GOT3 (cell line): Measurements from ENCODE around the gene INKA2.

Experiments used
- DNase-seq: peaks from one replicate; lab custom pipeline; 2025; ENCODE audit warnings: mixed read lengths; lab: John Stamatoyannopoulos, UW

INKA2 gene

DNA sequence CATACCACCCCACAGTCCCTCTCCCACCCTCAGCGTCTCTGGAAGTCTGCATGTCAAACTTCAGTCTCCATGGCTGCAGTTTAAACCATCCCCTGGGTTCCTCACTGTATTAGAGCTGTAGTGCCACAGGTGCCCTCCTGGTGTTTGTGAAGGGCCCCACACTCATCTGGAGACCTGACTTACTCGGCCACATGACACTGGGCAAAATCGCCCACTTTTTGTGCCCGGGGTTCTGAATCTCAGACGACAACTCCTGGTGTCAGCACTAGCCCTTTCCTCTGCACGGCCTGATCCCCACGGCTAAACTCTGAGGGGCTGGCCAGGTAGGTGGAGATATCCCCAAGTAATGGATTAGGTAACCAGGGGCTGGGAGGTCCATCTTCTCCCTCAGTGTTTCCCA lies 6.5 kb downstream of the INKA2 start:
- no peak for DNase-seq

DNA sequence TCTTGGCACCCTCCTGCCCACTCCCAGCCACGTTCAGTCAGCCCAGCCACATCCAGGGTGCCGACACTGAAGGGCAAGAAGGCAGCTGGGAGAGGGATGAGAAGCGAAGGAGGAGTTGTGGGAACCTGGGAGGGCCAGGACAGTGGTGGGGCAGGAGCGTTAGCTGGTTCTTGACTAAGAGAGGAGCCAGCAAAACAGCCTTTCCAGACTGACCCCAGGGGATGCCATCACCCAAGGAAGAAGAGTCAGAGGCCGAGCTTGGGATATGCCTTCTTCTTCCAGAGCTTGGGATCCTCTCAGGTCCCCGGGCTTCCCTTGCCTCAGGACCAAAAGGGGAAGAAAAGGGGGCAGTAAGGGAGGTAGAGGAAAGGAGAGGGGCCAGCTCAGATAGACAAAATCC lies 7.2 kb downstream of the INKA2 start:
- no peak for DNase-seq

DNA sequence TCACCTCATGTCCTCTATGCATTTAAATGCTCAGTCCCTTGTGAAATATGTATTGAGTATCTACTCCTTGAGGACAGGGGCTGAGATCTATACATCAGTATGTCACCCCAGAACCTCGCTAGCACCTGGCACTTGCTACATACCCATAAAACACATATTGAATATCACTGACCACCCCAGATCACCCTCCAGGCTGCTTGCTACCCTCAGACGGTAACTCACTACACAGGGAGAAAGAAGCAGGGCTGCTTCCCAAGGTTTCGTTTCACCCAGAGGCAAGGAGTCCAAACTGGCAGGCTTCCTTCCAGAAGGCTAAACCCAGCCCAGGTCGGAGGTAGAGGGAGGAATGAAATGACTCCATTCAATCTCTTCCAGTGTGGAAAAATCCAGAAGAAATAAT lies 8.5 kb downstream of the INKA2 start:
- no peak for DNase-seq

DNA sequence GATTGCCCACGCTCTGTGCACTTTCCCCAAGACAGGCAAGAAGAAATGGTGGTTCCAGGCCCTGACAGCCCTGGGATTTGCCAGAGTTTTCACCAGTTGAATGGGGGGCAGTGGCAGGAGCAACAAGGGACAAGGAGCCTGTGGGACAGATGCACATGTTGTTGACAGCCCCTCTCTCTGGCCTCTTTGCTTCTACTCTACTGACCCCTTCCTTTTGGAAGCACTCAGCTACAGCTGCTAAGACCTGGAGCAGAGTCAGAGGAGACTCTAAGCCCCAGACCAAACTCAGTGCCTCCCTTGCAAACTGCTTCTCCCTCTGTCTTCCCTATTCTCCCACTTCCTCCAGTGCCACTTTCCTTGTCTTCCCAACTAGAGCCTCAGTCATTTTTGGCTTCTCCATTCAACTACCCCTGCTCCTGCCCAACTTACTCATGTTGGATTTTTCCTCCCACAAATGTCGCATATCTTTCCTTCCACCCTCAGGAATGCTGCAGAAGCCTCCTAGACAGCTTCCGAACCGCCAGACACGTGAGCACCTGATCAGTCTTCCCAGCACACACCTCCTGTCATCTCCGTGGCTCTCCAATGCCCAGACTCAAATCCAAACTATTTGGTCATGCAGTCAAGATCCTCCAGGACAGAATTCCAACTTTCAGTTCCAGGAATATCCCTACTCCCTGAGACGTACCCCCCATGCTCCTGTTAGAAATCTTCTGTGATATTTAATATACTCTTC lies 9.1 kb downstream of the INKA2 start:
- no peak for DNase-seq

DNA sequence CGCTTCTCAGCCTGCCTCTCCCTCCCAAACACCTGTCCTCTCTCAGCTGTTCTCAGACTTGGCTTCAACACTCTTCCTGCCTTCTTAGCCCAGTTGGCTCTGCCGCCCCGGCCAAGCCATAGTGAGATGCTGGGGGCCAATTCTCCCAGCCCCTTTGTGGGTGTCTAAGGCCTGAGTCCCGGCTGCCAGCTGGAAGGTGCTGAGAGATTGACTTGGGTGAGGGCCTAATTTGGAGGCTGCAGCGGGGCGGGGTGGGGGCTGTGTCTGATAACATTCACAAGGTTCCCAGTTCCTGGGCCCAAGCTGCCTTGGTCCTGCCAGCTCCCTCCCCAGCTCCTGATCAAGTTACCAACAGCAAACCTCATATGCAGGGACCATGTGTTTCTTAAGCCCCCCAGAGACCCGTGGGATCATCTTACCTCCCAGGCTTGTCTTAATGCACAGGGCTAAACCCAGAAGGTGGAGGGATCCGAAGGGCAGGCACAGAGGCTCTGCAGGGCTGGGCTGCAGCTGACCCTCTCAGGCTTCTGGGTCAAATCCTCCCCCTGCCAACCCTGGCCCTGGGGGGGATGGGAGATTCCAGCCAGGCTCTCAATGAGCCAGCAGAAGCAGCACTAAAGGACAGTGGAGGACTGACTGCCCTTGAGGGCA lies 9.8 kb downstream of the INKA2 start:
- DNase-seq = no peak

DNA sequence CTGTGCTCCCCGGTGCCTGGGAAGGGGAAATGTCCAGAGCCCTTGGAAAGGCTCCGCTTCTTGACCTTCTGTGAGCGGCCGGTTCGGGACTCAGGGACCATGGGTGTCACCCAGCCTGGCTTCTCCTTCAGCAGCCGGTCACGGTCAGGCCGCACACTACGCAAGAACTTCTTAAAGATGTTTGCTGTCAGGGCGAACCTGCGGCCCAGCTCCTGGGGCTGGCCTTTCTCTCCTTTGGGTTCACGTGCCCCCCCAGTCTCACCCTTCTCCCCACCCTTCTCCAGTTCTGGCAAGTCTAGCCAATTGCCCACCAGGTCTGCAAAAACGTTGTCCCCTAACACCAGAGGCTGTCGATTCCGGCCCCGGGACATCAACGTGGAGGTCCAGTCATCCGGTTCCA lies 12.1 kb downstream of the INKA2 start:
- DNase-seq = no peak

DNA sequence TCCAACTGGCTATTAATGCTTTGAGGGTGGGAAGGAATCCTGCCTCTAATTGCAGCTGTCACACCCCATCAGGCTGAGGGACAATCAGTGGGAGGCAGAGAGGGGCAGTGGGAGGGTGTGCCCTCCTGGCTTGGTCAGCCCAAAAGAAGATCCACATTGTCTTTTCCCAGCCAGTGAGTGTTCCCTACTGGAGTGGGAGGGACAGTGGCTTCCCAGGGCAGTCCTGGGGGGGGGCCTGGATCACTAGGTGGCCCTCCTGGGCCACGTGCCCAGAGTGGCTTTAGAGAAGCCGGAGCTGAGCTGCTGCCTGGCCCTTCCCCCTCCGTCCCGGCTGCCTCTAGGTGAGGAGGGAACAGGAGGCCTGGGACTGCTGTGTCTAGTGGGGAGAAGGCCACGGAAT lies 14.0 kb downstream of the INKA2 start:
- DNase-seq = no peak

DNA sequence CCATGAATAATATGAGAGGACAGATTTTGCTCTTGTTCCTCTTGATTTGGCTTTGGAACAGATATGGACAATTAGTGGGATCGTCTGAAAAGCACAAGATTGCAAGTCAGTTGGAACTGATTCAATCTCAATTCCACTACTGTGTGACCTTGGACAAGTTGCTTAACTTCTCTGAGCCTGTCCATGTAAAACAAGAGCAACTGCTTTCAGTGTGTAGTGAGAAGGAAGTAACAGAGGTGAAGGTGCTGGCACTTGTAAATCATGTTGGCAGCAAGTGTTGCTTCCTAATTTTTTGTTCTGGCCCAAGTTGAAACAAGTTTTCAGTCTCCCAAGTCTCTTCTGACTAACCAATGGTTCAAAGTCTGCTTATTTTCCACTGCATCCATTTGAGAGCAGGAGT lies 15.3 kb downstream of the INKA2 start:
- no peak for DNase-seq

DNA sequence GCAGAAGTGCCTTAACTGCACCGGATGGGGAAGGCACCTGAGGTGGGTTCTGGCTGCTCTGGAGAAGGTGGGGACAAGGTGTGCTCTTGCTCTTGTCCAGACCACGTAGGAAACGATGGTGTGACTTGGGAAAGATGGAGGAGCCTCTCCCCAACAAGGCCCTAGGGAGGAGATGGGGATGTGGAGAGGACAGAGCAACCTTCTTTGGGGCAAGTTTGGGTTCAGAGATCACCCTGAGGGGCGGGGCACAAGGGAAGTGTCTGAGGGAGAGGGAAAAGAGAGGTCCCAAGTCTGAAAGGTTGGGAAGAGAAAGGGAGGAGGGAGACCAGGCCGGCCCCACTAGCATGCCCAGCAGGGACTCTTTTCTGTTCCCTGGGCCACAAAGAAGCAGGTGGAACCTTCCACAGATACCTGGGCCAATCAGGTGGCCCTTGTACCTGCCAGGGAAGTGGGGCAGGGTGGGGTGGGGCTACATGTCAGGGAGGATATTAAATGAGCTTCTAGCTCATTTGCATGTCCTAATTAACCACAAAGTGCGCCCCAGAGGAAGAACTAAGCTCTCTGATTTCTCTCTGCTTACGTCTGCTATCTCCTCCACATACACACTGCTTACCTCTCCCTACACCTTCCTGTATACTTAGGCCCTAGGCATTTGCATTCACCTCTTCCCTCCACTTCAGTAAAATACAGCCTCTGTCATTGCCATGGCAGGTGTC lies 15.9 kb downstream of the INKA2 start:
- DNase-seq = no peak

DNA sequence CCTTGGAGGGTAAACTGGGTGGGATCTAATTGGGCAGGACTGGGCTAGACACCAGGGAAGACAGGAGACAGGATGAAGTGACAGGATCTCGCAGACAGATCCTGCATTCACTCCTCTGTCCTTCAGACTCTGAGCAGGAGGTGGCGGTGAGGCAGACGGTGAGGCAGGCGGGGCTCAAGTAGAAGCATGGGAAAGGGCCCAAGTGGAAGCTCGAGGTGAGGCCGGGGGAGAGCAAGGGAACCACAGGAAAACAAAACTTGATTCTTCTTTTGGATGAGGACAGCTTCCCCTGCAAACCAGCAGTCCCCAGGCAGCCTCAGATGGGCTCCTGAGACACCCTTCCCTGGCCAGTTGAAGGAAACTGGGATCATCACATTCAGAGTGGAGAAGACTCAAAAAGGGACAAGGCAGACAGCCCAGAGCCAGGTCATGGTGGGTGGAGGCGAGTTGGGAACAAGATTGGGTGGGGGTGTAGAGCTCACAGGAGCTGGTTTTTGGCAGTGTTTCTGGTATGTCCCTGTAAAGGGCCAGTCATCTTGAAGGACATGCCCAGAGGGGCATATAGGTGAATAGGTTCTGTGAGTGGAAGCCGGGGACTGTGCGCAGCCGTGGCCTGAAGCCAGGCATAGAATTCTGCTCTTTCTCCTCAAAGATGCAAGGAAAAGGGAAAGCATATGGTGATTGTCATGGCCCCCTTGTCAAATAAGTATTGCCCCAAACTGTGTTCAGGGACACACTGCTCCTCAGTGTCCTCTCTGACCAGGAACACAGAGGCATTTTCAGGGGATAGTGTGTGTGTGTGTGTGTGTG lies 18.0 kb downstream of the INKA2 start:
- no peak for DNase-seq

DNA sequence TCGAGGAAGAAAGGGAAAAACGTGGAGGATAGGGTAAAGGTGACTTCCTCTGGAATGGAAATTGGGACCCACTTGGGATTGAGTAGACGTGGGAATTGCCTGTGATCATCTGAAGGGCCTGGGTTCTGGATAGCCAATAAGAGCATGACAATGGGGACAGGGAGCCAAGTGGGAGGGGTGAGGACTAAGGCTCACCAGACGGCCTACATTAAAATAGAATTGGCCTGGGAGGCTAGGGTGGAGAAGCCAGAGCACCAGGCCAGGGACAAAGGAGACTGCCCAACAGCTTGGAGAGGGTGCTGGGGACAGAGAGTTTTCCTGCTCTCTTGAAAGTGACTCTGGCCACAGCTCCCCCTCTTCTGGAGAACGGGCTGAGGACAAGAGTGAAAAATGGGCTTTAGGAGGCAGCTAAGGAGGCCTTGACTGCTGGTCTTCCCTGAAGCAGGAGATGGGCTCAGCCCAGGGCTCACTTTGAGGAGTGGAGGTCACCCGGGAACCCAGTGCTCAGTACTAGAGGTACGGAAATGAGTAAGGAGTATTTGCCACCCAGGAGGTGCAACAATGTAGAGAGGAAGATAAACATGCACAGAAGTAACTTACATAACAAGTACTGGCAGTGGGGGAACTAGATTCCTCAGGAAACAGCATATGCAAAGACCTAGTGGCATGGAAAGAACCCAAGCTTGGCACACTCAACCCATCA lies 18.8 kb downstream of the INKA2 start:
- DNase-seq = no peak

DNA sequence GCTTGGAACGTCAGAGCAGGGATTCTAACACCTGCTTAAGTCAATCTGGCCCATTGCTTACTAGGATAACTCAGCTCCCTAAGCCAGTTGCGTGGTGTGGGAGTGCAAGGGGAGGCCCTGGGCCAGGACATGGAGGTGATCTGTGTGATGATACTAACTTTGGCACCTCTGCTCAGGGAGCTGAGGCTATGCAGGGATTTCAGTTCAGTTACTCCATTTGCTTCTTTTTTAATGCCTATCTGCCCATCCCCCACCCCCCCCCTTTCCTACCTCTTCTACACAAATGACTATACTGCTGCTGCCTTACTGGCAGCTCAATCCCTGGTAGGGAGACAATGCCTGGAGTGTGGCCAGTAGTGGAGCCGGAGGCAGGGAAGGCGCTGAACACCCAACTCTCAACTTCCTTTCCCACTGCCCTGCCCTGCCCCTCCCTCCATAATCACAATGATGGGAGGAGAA lies 19.5 kb downstream of the INKA2 start:
- DNase-seq = no peak

DNA sequence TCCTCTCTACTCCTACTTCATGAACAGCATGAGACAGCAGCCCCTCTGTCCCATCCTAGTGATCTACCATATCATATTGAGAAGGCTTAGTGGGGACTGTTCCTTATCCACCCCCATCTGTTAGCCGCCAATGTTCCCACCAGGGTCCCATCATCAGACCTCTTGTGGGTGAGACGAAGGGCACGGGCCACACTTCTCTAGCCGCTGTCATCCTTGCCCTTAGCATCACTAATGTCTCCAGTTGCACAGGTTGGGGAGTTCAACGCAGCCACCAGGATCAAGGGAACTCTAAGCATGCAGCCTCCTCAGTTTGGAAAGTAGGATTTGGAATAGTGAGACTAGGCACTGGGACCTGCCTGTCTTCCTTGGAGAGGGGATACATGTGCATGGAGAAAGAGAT lies 20.1 kb downstream of the INKA2 start:
- no peak for DNase-seq

DNA sequence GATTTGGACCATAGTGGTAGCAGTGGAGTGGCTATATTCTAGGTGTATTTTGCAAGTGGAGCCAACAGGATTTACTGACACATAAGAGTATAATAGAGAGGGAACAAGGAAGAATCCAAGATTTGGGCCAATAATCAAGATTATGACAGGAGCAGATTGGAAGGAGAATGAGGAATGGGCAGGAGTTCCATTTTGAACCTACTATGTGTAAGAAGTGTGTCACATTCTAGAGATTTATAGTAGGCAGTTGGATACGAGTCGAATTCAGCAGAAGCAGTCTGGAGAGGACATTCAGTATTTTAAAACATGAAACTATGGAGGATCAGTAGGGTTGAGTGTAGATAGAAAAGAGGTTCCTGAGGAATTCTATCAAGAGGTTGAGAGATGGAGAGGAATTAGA lies 21.7 kb downstream of the INKA2 start:
- no peak for DNase-seq

DNA sequence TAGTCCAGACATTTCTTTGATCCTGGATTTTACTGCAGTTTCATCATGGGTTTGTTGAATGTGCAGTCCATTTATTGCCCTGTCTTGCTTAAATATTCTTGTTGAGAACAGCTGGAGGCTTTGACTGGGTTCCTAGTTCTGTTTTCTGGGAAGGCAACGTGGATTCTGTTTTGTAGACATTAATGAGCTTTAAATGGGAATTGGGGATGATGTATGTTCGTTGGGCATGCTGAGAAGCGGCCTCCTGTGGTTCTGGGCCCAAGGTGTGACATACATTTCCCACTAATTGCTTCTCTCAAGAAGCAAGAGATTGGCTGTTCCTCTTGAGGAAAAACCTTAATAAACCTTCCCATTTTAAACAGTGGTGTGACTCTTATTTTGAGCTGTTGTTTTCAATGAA lies 22.9 kb downstream of the INKA2 start:
- DNase-seq = no peak

DNA sequence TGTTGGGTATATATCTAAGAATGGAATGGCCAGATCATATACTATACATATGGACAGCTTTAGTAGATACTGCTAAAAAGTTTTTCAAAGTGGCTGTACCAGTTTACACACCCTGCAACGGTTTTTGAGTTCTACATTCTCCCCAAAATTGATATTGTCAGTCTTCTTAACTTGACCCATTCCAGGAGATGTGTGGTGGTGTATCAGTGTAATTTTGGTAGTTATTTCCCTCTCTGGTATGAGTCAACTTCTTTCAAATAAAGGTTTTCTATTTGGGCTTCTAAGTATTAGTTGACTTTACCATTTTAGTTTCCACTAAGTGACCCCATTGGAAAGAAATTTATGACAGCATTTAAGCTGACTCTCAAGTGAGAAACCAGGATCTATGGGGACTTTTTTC lies 29.2 kb downstream of the INKA2 start:
- no peak for DNase-seq

DNA sequence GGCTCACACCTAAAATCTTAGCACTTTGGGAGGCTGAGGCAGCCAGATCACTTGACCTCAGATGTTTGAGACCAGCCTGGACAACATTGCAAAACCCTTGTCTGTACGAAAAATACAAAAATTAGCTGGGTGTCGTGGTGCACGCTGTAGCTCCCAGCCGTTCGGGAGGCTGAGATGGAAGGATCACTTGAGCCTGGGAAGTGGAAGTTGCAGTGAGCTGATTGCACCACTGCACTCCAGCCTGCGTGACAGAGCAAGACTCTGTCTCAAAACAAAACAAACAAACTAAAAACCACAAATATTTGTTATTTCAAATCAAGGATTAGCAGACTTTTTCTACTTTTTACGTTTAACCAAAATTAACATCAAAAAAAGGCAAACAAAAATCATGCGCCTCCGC lies 31.3 kb downstream of the INKA2 start:
- no peak for DNase-seq

DNA sequence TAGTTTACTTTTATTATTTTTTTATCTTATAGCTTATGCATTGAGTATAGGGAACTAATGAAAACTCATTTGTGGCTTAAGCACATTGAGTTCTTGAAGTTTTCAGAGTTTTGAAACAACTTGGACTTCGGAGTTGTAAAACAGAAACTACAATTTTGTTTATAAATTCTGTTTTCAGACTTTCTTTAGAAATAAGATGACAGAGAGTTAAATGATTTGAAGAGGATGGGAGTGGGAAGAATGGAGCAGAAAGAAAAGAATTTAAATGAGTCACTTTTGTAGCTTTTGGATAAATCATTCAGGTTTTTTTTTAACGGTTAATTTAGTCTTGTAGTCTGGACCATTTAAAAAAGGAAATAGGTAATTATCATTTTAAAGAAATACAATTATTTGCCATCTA lies 32.3 kb downstream of the INKA2 start:
- DNase-seq = no peak

DNA sequence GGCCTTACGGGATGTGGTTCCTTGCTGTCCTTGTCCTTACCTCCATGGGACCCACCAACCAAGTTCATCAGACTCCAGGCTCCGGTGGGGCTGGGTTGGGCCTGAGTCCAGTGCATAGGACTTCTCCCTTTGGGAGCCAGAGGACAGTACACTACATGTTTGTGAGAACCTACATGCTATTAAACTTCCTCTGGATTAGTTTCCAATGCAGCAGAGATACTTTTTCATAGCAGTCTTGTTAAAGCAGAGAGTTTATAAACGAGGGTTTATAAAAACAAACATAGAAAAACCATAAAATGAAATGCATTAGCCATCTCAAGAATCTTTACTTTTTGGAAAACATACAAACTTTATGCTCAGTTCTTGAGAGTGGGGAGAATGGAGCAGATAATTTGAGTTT lies 33.4 kb downstream of the INKA2 start:
- DNase-seq = no peak

DNA sequence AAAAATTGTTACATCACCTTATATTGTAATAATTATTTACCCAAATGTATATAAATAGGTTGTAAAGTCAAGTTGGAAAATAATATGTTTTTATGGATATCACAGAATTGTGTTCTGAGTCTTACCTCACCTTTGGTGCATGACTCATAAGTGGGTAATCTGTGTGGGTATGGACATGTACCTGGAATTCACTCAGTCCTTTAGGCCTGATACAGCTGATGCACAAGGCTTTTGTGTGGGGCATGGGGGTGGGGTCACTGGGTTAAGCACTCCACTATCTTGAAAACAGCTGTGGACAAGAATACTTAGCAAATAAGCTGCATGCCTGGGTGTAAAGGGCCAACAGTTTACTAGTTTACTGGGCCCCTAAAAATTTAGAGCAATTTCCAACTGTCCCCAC lies 34.4 kb downstream of the INKA2 start:
- DNase-seq = no peak

DNA sequence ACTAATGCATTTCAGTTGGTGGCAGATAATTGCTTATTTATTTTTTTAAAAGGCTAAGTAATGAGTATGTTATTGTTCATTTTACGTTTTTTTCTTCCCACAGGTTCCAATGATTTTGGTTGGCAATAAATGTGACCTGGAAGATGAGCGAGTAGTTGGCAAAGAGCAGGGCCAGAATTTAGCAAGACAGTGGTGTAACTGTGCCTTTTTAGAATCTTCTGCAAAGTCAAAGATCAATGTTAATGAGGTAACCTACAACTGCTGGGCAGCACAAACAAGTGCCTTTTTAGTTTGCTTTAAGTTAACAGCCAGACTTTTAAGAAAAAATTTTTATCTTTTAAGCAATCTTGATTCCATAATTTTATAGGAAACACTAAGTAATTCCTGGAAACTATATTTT lies 35.0 kb downstream of the INKA2 start:
- DNase-seq = no peak

DNA sequence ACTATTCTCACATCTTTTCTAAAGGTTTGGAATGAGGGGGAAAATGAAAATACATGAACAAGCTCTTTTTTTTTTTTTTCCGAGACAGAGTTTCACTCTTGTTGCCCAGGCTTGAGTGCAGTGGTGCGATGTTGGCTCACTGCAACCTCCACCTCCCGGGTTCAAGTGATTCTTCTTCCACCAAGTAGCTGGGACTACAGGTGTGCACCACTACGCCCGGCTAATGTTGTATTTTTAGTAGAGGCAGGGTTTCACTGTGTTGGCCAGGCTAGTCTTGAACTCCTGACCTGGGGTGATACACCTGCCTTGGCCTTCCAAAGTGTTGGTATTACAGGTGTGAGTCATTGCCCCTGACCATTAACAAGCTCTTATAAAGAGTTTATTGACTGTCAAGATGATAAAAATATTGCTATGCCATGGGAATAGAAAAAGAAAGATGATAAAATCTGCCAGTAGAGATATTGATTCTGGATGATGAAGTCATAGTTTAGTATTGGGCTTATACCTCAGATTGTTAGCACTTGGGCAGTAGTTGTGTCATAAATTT lies 36.6 kb downstream of the INKA2 start:
- no peak for DNase-seq
